PC-3 (cell line): Measurements from ENCODE around the gene TLR8. TPM values are rescaled to one million over a fixed set of nuclear protein-coding genes. Genes with fewer than 3 reads are reported as not detected.

Source experiments
- ATAC-seq: fragments of 200-7000 bp; cut with Tn5 transposase; 2 replicates; pipeline ENCODE4 v1.9.1; 2020; ENCODE audit warnings: mild to moderate bottlenecking, moderate library complexity
- BruUV-seq: library from RNA; stranded (reverse); fragments of 400-500 nt; replicated peaks from 2 replicates; lab custom pipeline; 2021; lab: Mats Ljungman, UMichigan
- CTCF ChIA-PET: fragments of 300-600 bp; sonication (Branson Sonifier 250); formaldehyde crosslinking; loops from one replicate; lab custom pipeline; 2022; ENCODE audit warnings: antibody characterized with exemption; lab: Charles Lee
- POLR2A ChIA-PET: fragments of 300-600 bp; sonication (Branson Sonifier 250); formaldehyde crosslinking; loops from one replicate; lab custom pipeline; 2022; ENCODE audit warnings: antibody characterized with exemption; ENCODE audit not compliant: unreplicated experiment; lab: Charles Lee
- DNase-seq: peaks from one replicate; pipeline ENCODE4 v3.0.0-alpha.2; 2015
- H2AFZ ChIP-seq: fragments of 300-600 bp; sonication (generic); 2 replicates; pipeline ENCODE4 v1.6.0; 2016; ENCODE audit warnings: antibody characterized with exemption, low read length
- H3F3A ChIP-seq: fragments of 300-600 bp; sonication (generic); one replicate; pipeline ENCODE4 v1.6.0; 2017; ENCODE audit warnings: antibody characterized with exemption, low read length, control low read depth, mild to moderate bottlenecking; ENCODE audit not compliant: unreplicated experiment
- H3K27ac ChIP-seq: fragments of 300-600 bp; sonication (generic); 2 replicates; pipeline ENCODE4 v1.5.1; 2016; ENCODE audit warnings: mild to moderate bottlenecking, low read length
- H3K27me3 ChIP-seq: fragments of 300-600 bp; sonication (generic); 2 replicates; pipeline ENCODE4 v1.6.1; 2016; ENCODE audit warnings: low read length, mixed read lengths
- H3K36me3 ChIP-seq: fragments of 300-600 bp; sonication (generic); 2 replicates; pipeline ENCODE4 v1.6.1; 2016; ENCODE audit warnings: low read depth, mixed run types, low read length, mixed read lengths
- H3K4me1 ChIP-seq: fragments of 300-600 bp; sonication (generic); 2 replicates; pipeline ENCODE4 v1.5.1; 2016; ENCODE audit warnings: low read length; ENCODE audit not compliant: insufficient read depth
- H3K4me2 ChIP-seq: fragments of 300-600 bp; sonication (generic); 2 replicates; pipeline ENCODE4 v1.6.0; 2016; ENCODE audit warnings: low read length
- H3K4me3 ChIP-seq: fragments of 300-600 bp; sonication (generic); 2 replicates; pipeline ENCODE4 v1.5.1; 2016; ENCODE audit warnings: mild to moderate bottlenecking, low read length, mixed read lengths
- H3K79me2 ChIP-seq: fragments of 300-600 bp; sonication (generic); 2 replicates; pipeline ENCODE4 v1.6.1; 2017; ENCODE audit warnings: low read length, mixed read lengths
- H3K9ac ChIP-seq: fragments of 300-600 bp; sonication (generic); 2 replicates; pipeline ENCODE4 v1.6.0; 2016; ENCODE audit warnings: mild to moderate bottlenecking, low read length
- H3K9me2 ChIP-seq: fragments of 300-600 bp; sonication (generic); replicated peaks from 2 replicates; pipeline ENCODE4 v1.6.1; 2016; ENCODE audit warnings: mixed run types, low read length, mixed read lengths
- H3K9me3 ChIP-seq: fragments of 300-600 bp; sonication (generic); 2 replicates; pipeline ENCODE4 v1.6.1; 2016; ENCODE audit warnings: low read length, mixed read lengths
- H4K20me1 ChIP-seq: fragments of 300-600 bp; sonication (generic); 2 replicates; pipeline ENCODE4 v1.6.1; 2016; ENCODE audit warnings: low read length, mixed read lengths
- EZH2 ChIP-seq: fragments of 300-600 bp; sonication (generic); IDR thresholded peaks from one replicate; pipeline ENCODE4 v1.6.1; 2017; ENCODE audit warnings: antibody characterized with exemption, mild to moderate bottlenecking, low read length; ENCODE audit not compliant: unreplicated experiment
- EZH2phosphoT487 ChIP-seq: fragments of 300-600 bp; sonication (generic); IDR thresholded peaks from 2 replicates; pipeline ENCODE4 v1.6.1; 2018; ENCODE audit warnings: mild to moderate bottlenecking, antibody characterized with exemption, low read length, borderline replicate concordance
- intact Hi-C: fragments of 100-400 bp; cut with micrococcal nuclease; formaldehyde crosslinking; loops from 2 replicates; pipeline ENCODE4 v1.9.0; 2023
- total RNA-seq: library from RNA; depleted of rRNA; stranded (reverse); fragments of >200 nt; gene quantifications from 2 replicates; pipeline ENCODE4 v1.2.3, GENCODE V29; 2014
- TF ChIP-seq, protein P1 (sequence below): fragments of 300-600 bp; sonication (generic); conservative IDR thresholded peaks from 2 replicates; pipeline ENCODE4 v1.5.1; 2017; ENCODE audit warnings: antibody characterized with exemption, low read depth, mild to moderate bottlenecking, low read length

Gene TLR8
- total RNA-seq, 1 experiment from 2014 or later = not detected

DNA sequence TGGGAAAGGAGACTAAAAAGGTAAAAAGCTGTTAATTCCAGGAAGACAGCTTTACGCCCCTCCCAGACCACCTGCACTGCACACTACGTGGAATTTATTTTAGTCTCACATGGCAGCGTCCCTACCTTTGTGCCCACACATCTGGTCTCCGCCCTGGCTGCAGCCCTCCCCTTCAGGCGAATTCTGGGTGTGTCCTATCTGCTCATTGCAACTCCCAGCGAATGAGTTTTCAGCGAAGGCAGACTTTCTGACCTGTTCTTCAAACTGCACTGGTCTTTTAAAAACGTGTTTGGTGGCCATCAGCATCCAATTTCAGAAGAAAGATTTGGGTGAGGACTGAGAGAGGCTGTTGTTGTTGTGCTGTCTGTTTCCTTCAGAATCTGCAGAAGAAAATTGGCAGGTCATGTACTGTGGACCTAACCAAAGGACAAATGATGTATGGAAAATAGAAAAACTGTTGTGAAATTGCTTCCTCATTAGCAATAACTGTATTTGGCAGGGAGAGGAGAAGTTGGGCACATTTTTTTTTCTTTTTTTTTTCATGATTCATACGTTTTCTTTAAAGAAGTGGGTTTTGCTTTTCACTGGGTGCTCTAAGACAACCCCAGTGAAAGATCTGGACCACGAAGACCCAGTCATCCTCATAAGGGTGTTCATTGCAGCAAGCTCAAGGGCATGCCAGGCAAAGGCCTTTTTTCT, 4.2 kb downstream of the TLR8 start:
- H3K9me2 ChIP-seq = no peaks in the 10 kb centered on the region
- no TSS peak for BruUV-seq
- H3K9ac ChIP-seq = no peak overlapping the region
- no peak overlapping the region for H3K4me3 ChIP-seq
- no peaks in the 10 kb centered on the region for H3F3A ChIP-seq
- no peak overlapping the region for H3K4me2 ChIP-seq
- H3K9me3 ChIP-seq = no peaks in the 10 kb centered on the region
- H2AFZ ChIP-seq = no peak overlapping the region
- H4K20me1 ChIP-seq = no peaks in the 10 kb centered on the region
- H3K27ac ChIP-seq = no peak overlapping the region
- H3K79me2 ChIP-seq = no peaks in the 10 kb centered on the region
- TF ChIP-seq EZH2 (no peak), EZH2phosphoT487 (no peak)
- TF ChIP-seq, protein P1, sequence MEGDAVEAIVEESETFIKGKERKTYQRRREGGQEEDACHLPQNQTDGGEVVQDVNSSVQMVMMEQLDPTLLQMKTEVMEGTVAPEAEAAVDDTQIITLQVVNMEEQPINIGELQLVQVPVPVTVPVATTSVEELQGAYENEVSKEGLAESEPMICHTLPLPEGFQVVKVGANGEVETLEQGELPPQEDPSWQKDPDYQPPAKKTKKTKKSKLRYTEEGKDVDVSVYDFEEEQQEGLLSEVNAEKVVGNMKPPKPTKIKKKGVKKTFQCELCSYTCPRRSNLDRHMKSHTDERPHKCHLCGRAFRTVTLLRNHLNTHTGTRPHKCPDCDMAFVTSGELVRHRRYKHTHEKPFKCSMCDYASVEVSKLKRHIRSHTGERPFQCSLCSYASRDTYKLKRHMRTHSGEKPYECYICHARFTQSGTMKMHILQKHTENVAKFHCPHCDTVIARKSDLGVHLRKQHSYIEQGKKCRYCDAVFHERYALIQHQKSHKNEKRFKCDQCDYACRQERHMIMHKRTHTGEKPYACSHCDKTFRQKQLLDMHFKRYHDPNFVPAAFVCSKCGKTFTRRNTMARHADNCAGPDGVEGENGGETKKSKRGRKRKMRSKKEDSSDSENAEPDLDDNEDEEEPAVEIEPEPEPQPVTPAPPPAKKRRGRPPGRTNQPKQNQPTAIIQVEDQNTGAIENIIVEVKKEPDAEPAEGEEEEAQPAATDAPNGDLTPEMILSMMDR = no peak
- H3K36me3 ChIP-seq = no peaks in the 10 kb centered on the region
- no peaks in the 10 kb centered on the region for H3K27me3 ChIP-seq
- DNase-seq = no peak
- ATAC-seq = no peak
- H3K4me1 ChIP-seq = 0 out of 2 replicates have a peak, but pooled peaks cover 6% of the 10 kb centered on the region
- CTCF ChIA-PET = no interaction called here
- POLR2A ChIA-PET = no interaction called here
- intact Hi-C loops = no loop called here

DNA sequence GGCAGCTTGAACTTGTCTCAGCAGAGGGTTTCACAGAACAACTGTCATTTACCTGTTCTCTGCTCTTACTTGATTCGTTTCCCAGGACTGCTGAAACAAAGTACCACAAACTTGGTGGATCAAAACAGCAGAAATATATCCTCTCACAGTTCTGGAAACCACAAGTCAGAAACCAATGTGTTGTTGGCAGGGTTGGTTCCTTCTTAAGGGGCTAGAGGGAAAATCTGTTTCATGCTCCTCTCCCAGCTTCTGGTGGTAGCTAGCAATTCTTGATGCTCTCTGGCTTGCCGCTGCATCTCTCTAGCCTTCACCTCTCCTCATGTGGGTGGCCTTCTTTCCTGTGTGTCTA, 4.7 kb downstream of the TLR8 start:
- intact Hi-C loops = no loop called here
- Histone ChIP-seq H3K4me1 (0 out of 2 replicates have a peak, but pooled peaks cover 6% of the 10 kb centered on the region), H3F3A (no peaks in the 10 kb centered on the region), H3K9me2 (no peaks in the 10 kb centered on the region), H4K20me1 (no peaks in the 10 kb centered on the region), H3K27ac (no peak overlapping the region), H3K4me3 (no peak overlapping the region), H3K36me3 (no peaks in the 10 kb centered on the region), H2AFZ (no peak overlapping the region), H3K4me2 (no peak overlapping the region), H3K27me3 (no peaks in the 10 kb centered on the region), H3K9ac (no peak overlapping the region), H3K9me3 (no peaks in the 10 kb centered on the region), H3K79me2 (no peaks in the 10 kb centered on the region)
- TF ChIP-seq, protein P1 = no peak
- no peak for TF ChIP-seq EZH2
- no peak for TF ChIP-seq EZH2phosphoT487
- DNase-seq = no peak
- CTCF ChIA-PET = no interaction called here
- no peak for ATAC-seq
- no TSS peak for BruUV-seq
- POLR2A ChIA-PET = no interaction called here

- Histone ChIP-seq H3K4me2 (no peak overlapping the region), H3K9ac (no peak overlapping the region), H2AFZ (no peak overlapping the region), H3K79me2 (no peaks in the 10 kb centered on the region), H3K4me1 (0 out of 2 replicates have a peak, but pooled peaks cover 6% of the 10 kb centered on the region), H3F3A (no peaks in the 10 kb centered on the region), H3K9me3 (no peaks in the 10 kb centered on the region), H3K36me3 (no peaks in the 10 kb centered on the region), H3K4me3 (no peak overlapping the region), H3K27ac (no peak overlapping the region), H3K27me3 (no peaks in the 10 kb centered on the region), H3K9me2 (no peaks in the 10 kb centered on the region), H4K20me1 (no peaks in the 10 kb centered on the region)
- ATAC-seq (no peak), DNase-seq (no peak)
- intact Hi-C loops = no loop called here
- TF ChIP-seq EZH2 = no peak
- TF ChIP-seq EZH2phosphoT487 = no peak
- TF ChIP-seq, protein P1 = no peak
- BruUV-seq = no TSS peak
- CTCF ChIA-PET = no interaction called here
- POLR2A ChIA-PET = no interaction called here
Observed at GRCh38 chrX:12912791-12913482, 6.5 kb downstream of the TLR8 start.
